Mesothelial cell of epicardium (in vitro differentiated cells): ENCODE measurements around the gene EIF3D. TPM values are rescaled to one million over a fixed set of nuclear protein-coding genes. Genes with fewer than 3 reads are reported as not detected.

Experiments
- DNase-seq, 2 experiments: peaks; one replicate each; pipeline ENCODE4 v3.0.0; 2021; ENCODE audit warnings: low spot score in 2 of 2; ENCODE audit not compliant: unreplicated experiment in 2 of 2
- H3K27ac Mint-ChIP-seq: 2 replicates; pipeline ENCODE4 v1.8.0; 2021; ENCODE audit warnings: mixed read lengths
- H3K27me3 Mint-ChIP-seq: 2 replicates; pipeline ENCODE4 v1.8.0; 2021; ENCODE audit warnings: low read depth, mixed read lengths
- H3K36me3 Mint-ChIP-seq: 2 replicates; pipeline ENCODE4 v1.8.0; 2021; ENCODE audit warnings: mixed read lengths
- H3K4me1 Mint-ChIP-seq: 2 replicates; pipeline ENCODE4 v1.8.0; 2021; ENCODE audit warnings: mixed read lengths
- H3K4me3 Mint-ChIP-seq: 2 replicates; pipeline ENCODE4 v1.8.0; 2021; ENCODE audit warnings: mild to moderate bottlenecking, moderate library complexity, mixed read lengths
- H3K9me3 Mint-ChIP-seq: 2 replicates; pipeline ENCODE4 v1.8.0; 2021; ENCODE audit warnings: mixed read lengths
- CTCF ChIP-seq: fragments of 200-600 bp; sonication (generic); IDR thresholded peaks from one replicate; pipeline ENCODE4 v1.5.0; 2021; ENCODE audit warnings: antibody characterized with exemption; ENCODE audit not compliant: unreplicated experiment
- total RNA-seq: library from RNA; stranded (reverse); gene quantifications from 3 replicates; pipeline ENCODE4 v1.2.1, GENCODE V29; 2021

Gene EIF3D
- total RNA-seq, 1 donor from 2014 or later = 194 TPM

- H3K36me3 Mint-ChIP-seq = peaks cover 54% of the 10 kb centered on the region
- H3K9me3 Mint-ChIP-seq = no peaks in the 10 kb centered on the region
- no peaks in the 10 kb centered on the region for H3K27me3 Mint-ChIP-seq
- H3K27ac Mint-ChIP-seq = no peak overlapping the region
- peaks cover 4% of the 10 kb centered on the region for H3K4me1 Mint-ChIP-seq
- no peak for DNase-seq
- no peak for TF ChIP-seq CTCF
- no peak overlapping the region for H3K4me3 Mint-ChIP-seq
Observed at GRCh38 chr22:36512333-36512732, 16.6 kb downstream of the EIF3D start.

GRCh38 chr22:36510966-36511881 is 17.7 kb downstream of the EIF3D start:
- H3K27ac Mint-ChIP-seq = peak overlapping the region; percentile 68
- no peaks in the 10 kb centered on the region for H3K9me3 Mint-ChIP-seq
- peak; percentile 43 for TF ChIP-seq CTCF
- peak in 1 of 2 experiments; percentile 61 for DNase-seq
- H3K27me3 Mint-ChIP-seq = no peaks in the 10 kb centered on the region
- peaks cover 43% of the 10 kb centered on the region for H3K36me3 Mint-ChIP-seq
- H3K4me3 Mint-ChIP-seq = no peak overlapping the region
- H3K4me1 Mint-ChIP-seq = peaks cover 6% of the 10 kb centered on the region

GRCh38 chr22:36510384-36510783 is 18.6 kb downstream of the EIF3D start:
- Mint-ChIP-seq H3K27me3 (no peaks in the 10 kb centered on the region), H3K9me3 (no peaks in the 10 kb centered on the region), H3K36me3 (peaks cover 36% of the 10 kb centered on the region), H3K27ac (no peak overlapping the region), H3K4me3 (no peak overlapping the region), H3K4me1 (peaks cover 11% of the 10 kb centered on the region)
- TF ChIP-seq CTCF = no peak
- DNase-seq = no peak

GRCh38 chr22:36507518-36508010 is 21.4 kb downstream of the EIF3D start:
- DNase-seq = no peak

More at GRCh38 chr22:36507518-36508010, 21.4 kb downstream of the EIF3D start:
- no peak for TF ChIP-seq CTCF
- H3K27ac Mint-ChIP-seq = no peak overlapping the region
- peak overlapping the region; percentile 53 for H3K4me3 Mint-ChIP-seq
- no peaks in the 10 kb centered on the region for H3K9me3 Mint-ChIP-seq
- H3K27me3 Mint-ChIP-seq = no peaks in the 10 kb centered on the region
- peaks cover 26% of the 10 kb centered on the region for H3K36me3 Mint-ChIP-seq
- H3K4me1 Mint-ChIP-seq = peaks cover 21% of the 10 kb centered on the region
